Stomach (tissue), 9 donors: ENCODE data around the gene TUBA1A. TPM values are rescaled to one million over a fixed set of nuclear protein-coding genes. Genes with fewer than 3 reads are reported as not detected.
"Not testable (repeated sequence)": the region's sequence is repeated elsewhere in the genome, so short reads cannot be mapped to it uniquely, and the experiment has no call there.

ENCODE experiments used
- DNase-seq, 2 donors: peaks; one replicate each; pipeline versions ENCODE4 v3.0.0 to v3.0.0-alpha.2; 2013 to 2019
- H3K27ac ChIP-seq, 5 donors: fragments of 200-600 bp in 4 of 5; sonication (generic) in 4 of 5; one replicate each; pipeline ENCODE4 v1.5.1; 2013 to 2019; ENCODE audit warnings: mild to moderate bottlenecking in 1 of 5, moderate library complexity in 1 of 5
- H3K27me3 ChIP-seq, 3 donors: fragments of 200-600 bp; sonication (generic); one replicate each; pipeline ENCODE4 v1.5.1; 2017 to 2019; ENCODE audit warnings: mixed run types in 1 of 3
- H3K36me3 ChIP-seq, 4 donors: fragments of 200-600 bp; sonication (generic); 1 replicate in 3 of 4; 2 replicates in 1 of 4; pipeline ENCODE4 v1.5.1; 2016 to 2019
- H3K4me1 ChIP-seq, 4 donors: fragments of 200-600 bp; sonication (generic); one replicate each; pipeline ENCODE4 v1.5.1; 2016 to 2019
- H3K4me3 ChIP-seq, 4 donors: fragments of 200-600 bp; sonication (generic) in 3 of 4; one replicate each; pipeline ENCODE4 v1.5.1; 2016 to 2019; ENCODE audit warnings: mild to moderate bottlenecking in 1 of 4
- H3K9me3 ChIP-seq, 4 donors: fragments of 200-600 bp; sonication (generic); one replicate each; pipeline ENCODE4 v1.5.1; 2016 to 2019
- CTCF ChIP-seq, 7 experiments: fragments of 450-650 bp in 4 of 7; fragments of 200-600 bp in 3 of 7; sonication (generic) in 3 of 7; IDR thresholded peaks; one replicate each; pipeline ENCODE4 v1.5.1; 2016 to 2019; ENCODE audit warnings: antibody characterized with exemption in 7 of 7, control low read depth in 2 of 7, mild to moderate bottlenecking in 1 of 7
- EP300 ChIP-seq: sonication (generic); formaldehyde crosslinking; IDR thresholded peaks from one replicate; pipeline ENCODE4 v1.6.1; 2017; ENCODE audit warnings: antibody characterized with exemption
- POLR2A ChIP-seq, 4 donors: fragments of 450-650 bp; IDR thresholded peaks; one replicate each; pipeline ENCODE4 v1.6.1; 2016; ENCODE audit warnings: antibody characterized with exemption in 4 of 4, control low read depth in 2 of 4, mild to moderate bottlenecking in 1 of 4, moderate library complexity in 1 of 4
- POLR2AphosphoS5 ChIP-seq, 3 donors: sonication (generic); formaldehyde crosslinking; IDR thresholded peaks; one replicate each; pipeline ENCODE4 v1.6.1; 2016; ENCODE audit warnings: antibody characterized with exemption in 3 of 3
- WGBS, 5 donors: extraction: QIAGEN DNeasy Blood & Tissue Kit in 3 of 5; methylation state at CpG; one replicate each; pipeline versions ENCODE4 v1.1.5 to v1.1.7; 2013 to 2018; 5-methylcytosine and 5-hydroxymethylcytosine counted together
- intact Hi-C: fragments of 100-400 bp; cut with DNase I; formaldehyde crosslinking; loops from one replicate; pipeline ENCODE4 v1.15.1; 2023; ENCODE audit warnings: low total_unique reads
- polyA plus RNA-seq, 3 donors: library from polyadenylated mRNA; stranded (reverse); fragments of 200-250 nt; gene quantifications; one replicate each; pipeline ENCODE4 v1.2.3, GENCODE V29; 2013
- small RNA-seq, 4 donors: library from RNA; depleted of rRNA; stranded (forward); fragments of <200 nt; gene quantifications; one replicate each; pipeline ENCODE3, GENCODE V24; 2016
- total RNA-seq, 5 donors: library from RNA; depleted of rRNA; stranded (reverse); fragments of >200 nt; gene quantifications; one replicate each; pipeline versions ENCODE4 v1.1.0 to v1.2.3, GENCODE V29; 2014 to 2016
- donor health status: healthy with polysubstance abuse.
- donor health status: Bipolar disorder and iron deficiency.
- donor health status: healthy.

The TUBA1A gene
- total and polyA plus RNA-seq, 8 donors, result 64.5 to 279 (median 117) TPM

DNA sequence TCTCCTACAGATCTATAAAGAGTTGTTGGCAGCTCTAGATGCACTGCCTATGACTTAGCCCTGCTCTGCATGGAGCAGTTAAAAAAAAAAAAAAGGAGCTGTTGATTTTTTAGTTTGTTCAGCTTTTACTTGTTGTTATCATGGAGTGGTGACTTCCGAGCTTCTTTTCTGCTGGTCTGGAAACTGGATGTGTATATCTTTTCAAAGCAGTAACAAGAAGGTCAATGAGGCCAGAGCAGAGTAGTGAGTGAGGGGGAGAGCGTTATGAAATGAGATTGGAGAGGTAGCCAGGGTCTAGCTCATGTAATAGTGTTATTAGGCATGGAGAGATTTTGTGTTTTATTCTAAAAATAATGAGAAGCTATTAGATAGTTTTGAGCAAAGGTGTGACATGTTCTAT, 44.5 kb downstream of the TUBA1A start:
- no peaks in the 10 kb centered on the region for H3K4me1 ChIP-seq
- no peaks in the 10 kb centered on the region for H3K9me3 ChIP-seq
- H3K36me3 ChIP-seq, result no peaks in the 10 kb centered on the region
- 71 to 85% (median 77%) methylated on average over 2 of the region's 2 CpGs for WGBS, 5 donors
- no peak for TF ChIP-seq POLR2A (IDR thresholded peaks at IDR 0.05)
- TF ChIP-seq EP300, result no peak
- TF ChIP-seq CTCF (IDR thresholded peaks at IDR 0.05), result no peak
- TF ChIP-seq POLR2AphosphoS5 (IDR thresholded peaks at IDR 0.05), result no peak
- intact Hi-C loops, result no loop called here
- no peak overlapping the region for H3K4me3 ChIP-seq
- H3K27ac ChIP-seq, result no peak overlapping the region
- no peaks in the 10 kb centered on the region for H3K27me3 ChIP-seq
- no peak for DNase-seq

DNA sequence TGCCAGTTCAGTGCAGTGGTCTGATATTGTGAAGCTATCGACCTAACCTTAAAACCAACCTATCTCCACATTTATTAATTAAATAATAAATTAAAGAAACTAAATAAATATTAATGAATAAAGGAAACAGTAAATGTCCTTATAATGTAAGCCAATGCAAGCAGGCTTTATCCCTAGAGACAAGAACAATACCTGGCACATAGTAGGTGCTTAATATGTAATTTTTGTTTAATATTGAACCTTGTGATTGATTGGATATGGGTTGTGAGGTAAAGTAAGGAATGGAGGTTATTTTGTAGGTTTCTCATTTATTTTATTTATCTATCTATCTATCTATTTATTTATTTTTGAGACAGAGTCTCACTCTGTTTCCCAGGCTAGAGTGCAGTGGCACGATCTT, 49.9 kb downstream of the TUBA1A start:
- Histone ChIP-seq H3K27ac (no peak overlapping the region), H3K36me3 (no peaks in the 10 kb centered on the region), H3K9me3 (no peaks in the 10 kb centered on the region), H3K27me3 (no peaks in the 10 kb centered on the region), H3K4me1 (no peaks in the 10 kb centered on the region), H3K4me3 (no peak overlapping the region)
- intact Hi-C loops, result no loop called here
- 80 to 90% (median 85%) methylated on average over 2 of the region's 2 CpGs for WGBS, 5 donors
- TF ChIP-seq CTCF (IDR thresholded peaks at IDR 0.05), result no peak
- no peak for TF ChIP-seq POLR2AphosphoS5 (IDR thresholded peaks at IDR 0.05)
- no peak for TF ChIP-seq EP300
- no peak for TF ChIP-seq POLR2A (IDR thresholded peaks at IDR 0.05)
- DNase-seq, result no peak

GRCh38 chr12:49138587-49138986, 50.3 kb downstream of the TUBA1A start:
- H3K4me3 ChIP-seq, result no peak overlapping the region
- peaks cover 0 to 4% (median under 1%) of the 10 kb centered on the region in 4 donors for H3K4me1 ChIP-seq
- H3K36me3 ChIP-seq, result no peaks in the 10 kb centered on the region
- 24 to 45% (median 31%) methylated on average over 2 of the region's 2 CpGs for WGBS, 5 donors
- no peak overlapping the region for H3K27ac ChIP-seq
- H3K9me3 ChIP-seq, result no peaks in the 10 kb centered on the region
- DNase-seq, result no peak
- intact Hi-C loops, result no loop called here
- TF ChIP-seq POLR2A (IDR thresholded peaks at IDR 0.05) (no peak), POLR2AphosphoS5 (IDR thresholded peaks at IDR 0.05) (no peak), CTCF (IDR thresholded peaks at IDR 0.05) (no peak), EP300 (no peak)
- no peaks in the 10 kb centered on the region for H3K27me3 ChIP-seq

DNA sequence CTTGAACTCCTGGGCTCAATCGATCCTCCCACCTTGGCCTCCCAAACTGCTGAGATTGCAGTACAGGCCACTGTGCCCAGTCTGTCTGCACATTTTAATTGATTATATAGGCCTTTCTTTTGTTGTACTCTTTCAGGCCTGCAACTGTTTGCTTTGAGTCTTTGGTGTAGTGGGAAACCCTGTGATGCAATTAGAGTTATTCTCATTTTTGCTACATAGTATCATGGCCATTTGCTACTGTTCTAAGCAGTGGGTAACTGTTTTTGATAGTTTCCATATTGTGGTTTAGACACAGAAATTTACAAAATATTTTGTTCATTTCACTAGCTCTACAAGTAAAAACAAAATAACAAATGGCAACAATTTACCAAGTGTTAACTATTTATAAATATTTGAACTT, 51.4 kb downstream of the TUBA1A start:
- no peak for DNase-seq
- TF ChIP-seq EP300 (no peak), CTCF (IDR thresholded peaks at IDR 0.05) (no peak), POLR2A (IDR thresholded peaks at IDR 0.05) (no peak), POLR2AphosphoS5 (IDR thresholded peaks at IDR 0.05) (no peak)
- no peaks in the 10 kb centered on the region for H3K36me3 ChIP-seq
- H3K4me1 ChIP-seq, result peaks cover 0 to 15% (median 10%) of the 10 kb centered on the region in 4 donors
- intact Hi-C loops, result no loop called here
- H3K27ac ChIP-seq, result no peak overlapping the region
- H3K4me3 ChIP-seq, result no peak overlapping the region
- WGBS, 5 donors, result 93 to 100% (median 97%) methylated on average over 1 of the region's 1 CpG
- no peaks in the 10 kb centered on the region for H3K27me3 ChIP-seq
- no peaks in the 10 kb centered on the region for H3K9me3 ChIP-seq

GRCh38 chr12:49136997-49137396, 51.9 kb downstream of the TUBA1A start:
- intact Hi-C loops, H3K36me3 ChIP-seq, H3K4me3 ChIP-seq, H3K9me3 ChIP-seq, H3K27ac ChIP-seq, DNase-seq, H3K27me3 ChIP-seq: not testable (repeated sequence)
- 76 to 88% (median 82%) methylated on average over 3 of the region's 3 CpGs for WGBS, 5 donors
- H3K4me1 ChIP-seq, result peaks cover 4 to 20% (median 14%) of the 10 kb centered on the region in 4 donors

Small RNA genes lying within 50 kb of the gene (small RNA-seq; reads per million reads assigned to genes)
- 0 reads per million in 4 donors for gene RF00017

Other genes starting within 250 kb of the TUBA1A start
- 10 to 100 TPM; 35.0 to 54.5 (median 42.4) TPM for gene ARF3, start 231.6 kb downstream of the TUBA1A start, total RNA-seq
- 10 to 100 TPM; 34.7 to 56.5 (median 42.6) TPM for gene ARF3, start 231.6 kb downstream of the TUBA1A start, polyA plus RNA-seq
- 10 to 100 TPM in 1 of 5 donors, 1 to 10 TPM in 1, not detected in 3; 3.1 to 21.7 TPM for gene WNT10B, start 217.3 kb downstream of the TUBA1A start, total RNA-seq
- under 1 TPM in 1 of 3 donors, not detected in 2; 0.68 TPM for gene WNT10B, start 217.3 kb downstream of the TUBA1A start, polyA plus RNA-seq
- gene WNT1, start 210.8 kb downstream of the TUBA1A start, total RNA-seq, result not detected
- not detected for gene WNT1, start 210.8 kb downstream of the TUBA1A start, polyA plus RNA-seq
- gene DDN, start 189.7 kb downstream of the TUBA1A start, total RNA-seq, result under 1 TPM in 1 of 5 donors, not detected in 4; 0.18 TPM
- gene DDN, start 189.7 kb downstream of the TUBA1A start, polyA plus RNA-seq, result under 1 TPM; 0.08 to 0.31 (median 0.19) TPM
- 10 to 100 TPM in 4 of 5 donors, 1 to 10 TPM in 1; 5.8 to 68.7 (median 36.9) TPM for gene PRKAG1, start 170.3 kb downstream of the TUBA1A start, total RNA-seq
- 10 to 100 TPM; 42.6 to 61.7 (median 48.7) TPM for gene PRKAG1, start 170.3 kb downstream of the TUBA1A start, polyA plus RNA-seq
- 100 to 1,000 TPM in 3 of 5 donors, 10 to 100 TPM in 2; 65.4 to 220 (median 110) TPM for gene KMT2D, start 128.3 kb downstream of the TUBA1A start, total RNA-seq
- 10 to 100 TPM in 1 of 3 donors, 1 to 10 TPM in 2; 3.2 to 17.2 (median 7.4) TPM for gene KMT2D, start 128.3 kb downstream of the TUBA1A start, polyA plus RNA-seq
- not detected for gene RHEBL1, start 119.1 kb downstream of the TUBA1A start, total RNA-seq
- 1 to 10 TPM in 1 of 3 donors, under 1 TPM in 1, not detected in 1; 0.75 to 1.0 TPM for gene RHEBL1, start 119.1 kb downstream of the TUBA1A start, polyA plus RNA-seq
- gene DHH, start 94.3 kb downstream of the TUBA1A start, total RNA-seq, result 1 to 10 TPM in 1 of 5 donors, under 1 TPM in 2, not detected in 2; 0.29 to 1.1 (median 0.58) TPM
- gene DHH, start 94.3 kb downstream of the TUBA1A start, polyA plus RNA-seq, result under 1 TPM; 0.10 to 0.15 (median 0.12) TPM
- 10 to 100 TPM; 11.2 to 61.4 (median 54.9) TPM for gene LMBR1L, start 78.2 kb downstream of the TUBA1A start, total RNA-seq
- 10 to 100 TPM in 1 of 3 donors, 1 to 10 TPM in 2; 6.8 to 40.4 (median 7.8) TPM for gene LMBR1L, start 78.2 kb downstream of the TUBA1A start, polyA plus RNA-seq
- 100 to 1,000 TPM; 205 to 529 (median 339) TPM for gene TUBA1B, start 57.7 kb downstream of the TUBA1A start, total RNA-seq
- gene TUBA1B, start 57.7 kb downstream of the TUBA1A start, polyA plus RNA-seq, result 100 to 1,000 TPM; 436 to 710 (median 468) TPM
- gene TUBA1C, start 76.0 kb upstream of the TUBA1A start, total RNA-seq, result 100 to 1,000 TPM in 3 of 5 donors, 10 to 100 TPM in 2; 63.7 to 193 (median 107) TPM
- gene TUBA1C, start 76.0 kb upstream of the TUBA1A start, polyA plus RNA-seq, result 100 to 1,000 TPM; 215 to 403 (median 328) TPM
- 10 to 100 TPM in 2 of 5 donors, under 1 TPM in 1, not detected in 2; 0.45 to 14.5 (median 11.9) TPM for gene PRPH, start 106.1 kb upstream of the TUBA1A start, total RNA-seq
- gene PRPH, start 106.1 kb upstream of the TUBA1A start, polyA plus RNA-seq, result 1 to 10 TPM in 1 of 3 donors, under 1 TPM in 1, not detected in 1; 0.50 to 9.0 TPM
- 10 to 100 TPM in 2 of 5 donors, 1 to 10 TPM in 3; 1.4 to 54.2 (median 8.5) TPM for gene TROAP, start 134.2 kb upstream of the TUBA1A start, total RNA-seq
- 10 to 100 TPM in 1 of 3 donors, 1 to 10 TPM in 2; 3.2 to 15.7 (median 8.9) TPM for gene TROAP, start 134.2 kb upstream of the TUBA1A start, polyA plus RNA-seq
- gene C1QL4, start 148.1 kb upstream of the TUBA1A start, total RNA-seq, result not detected
- gene C1QL4, start 148.1 kb upstream of the TUBA1A start, polyA plus RNA-seq, result not detected
- gene DNAJC22, start 157.8 kb upstream of the TUBA1A start, total RNA-seq, result 10 to 100 TPM in 2 of 5 donors, 1 to 10 TPM in 2, not detected in 1; 3.1 to 54.7 (median 13.9) TPM
- gene DNAJC22, start 157.8 kb upstream of the TUBA1A start, polyA plus RNA-seq, result 1 to 10 TPM; 1.5 to 1.6 (median 1.5) TPM
- 100 to 1,000 TPM in 1 of 5 donors, 10 to 100 TPM in 4; 14.8 to 194 (median 24.8) TPM for gene SPATS2, start 178.4 kb upstream of the TUBA1A start, total RNA-seq
- 10 to 100 TPM in 2 of 3 donors, 1 to 10 TPM in 1; 8.0 to 15.9 (median 14.4) TPM for gene SPATS2, start 178.4 kb upstream of the TUBA1A start, polyA plus RNA-seq